ENCODE results near the gene SEMA6D.

SEMA6D gene

DNA sequence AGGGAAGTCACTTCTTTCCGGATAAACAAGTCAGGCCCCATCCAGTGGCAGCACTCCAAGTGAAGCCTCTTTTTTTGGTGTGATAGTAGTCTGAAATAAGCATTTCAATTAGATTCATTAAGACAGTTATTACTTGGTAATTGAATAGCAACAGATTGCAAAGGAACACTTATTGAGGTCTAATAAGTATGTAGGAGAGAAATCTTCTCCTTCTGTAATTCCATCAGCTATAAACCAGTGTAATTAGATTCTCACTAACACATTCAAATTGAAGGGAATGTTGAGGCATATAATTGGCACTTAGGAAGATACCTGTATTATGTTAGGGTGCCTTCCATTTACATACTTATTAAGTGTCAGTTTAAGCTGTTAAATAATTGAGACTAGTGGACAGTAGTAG is 73.9 kb downstream of the SEMA6D start:
- no peaks in the 10 kb centered on the region for H3K27me3 ChIP-seq (ENCODE audit: low read depth, low read length)
- no peak overlapping the region for H3K27ac ChIP-seq (ENCODE audit: low read length)
- no peaks in the 10 kb centered on the region for H3K9me3 ChIP-seq (ENCODE audit: control insufficient read depth in 1 of 2, low read length in 2 of 2)
- H3K36me3 ChIP-seq (ENCODE audit: control insufficient read depth in 1 of 2, insufficient read depth in 2 of 2, low read length in 2 of 2) = no peaks in the 10 kb centered on the region
- no peaks in the 10 kb centered on the region for H3K4me1 ChIP-seq (ENCODE audit: control insufficient read depth in 1 of 2, insufficient read depth in 2 of 2, low read length in 2 of 2)
- H3K4me3 ChIP-seq (ENCODE audit: low read depth in 1 of 2, low read length in 2 of 2) = no peak overlapping the region

DNA sequence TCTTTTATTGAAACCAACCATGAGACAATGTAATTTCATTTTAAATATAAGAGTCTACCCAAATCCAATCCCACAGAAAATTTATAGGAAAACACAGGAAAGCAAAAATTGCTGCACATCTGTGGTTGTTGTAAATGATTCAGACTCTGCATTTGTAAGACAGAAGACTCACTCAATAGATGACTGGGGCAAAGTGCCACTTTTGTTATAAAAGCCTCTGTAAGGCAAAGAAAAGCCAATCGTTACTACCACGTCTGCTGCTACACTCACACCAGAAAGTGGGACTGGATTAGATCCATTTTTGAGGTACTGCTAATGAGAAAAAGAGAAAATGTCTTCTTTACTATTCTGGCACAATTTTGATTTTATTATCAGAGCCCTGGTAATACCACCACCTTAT is 74.9 kb downstream of the SEMA6D start:
- Histone ChIP-seq H3K27ac (ENCODE audit: low read length) (no peak overlapping the region), H3K4me3 (ENCODE audit: low read depth in 1 of 2, low read length in 2 of 2) (no peak overlapping the region)

GRCh38 chr15:47794252-47794914 is 77.1 kb downstream of the SEMA6D start:
- no peaks in the 10 kb centered on the region for H3K36me3 ChIP-seq (ENCODE audit: control insufficient read depth in 1 of 2, insufficient read depth in 2 of 2, low read length in 2 of 2)
- H3K27me3 ChIP-seq (ENCODE audit: low read depth, low read length) = no peaks in the 10 kb centered on the region
- H3K4me1 ChIP-seq (ENCODE audit: control insufficient read depth in 1 of 2, insufficient read depth in 2 of 2, low read length in 2 of 2) = no peaks in the 10 kb centered on the region
- no peak overlapping the region for H3K4me3 ChIP-seq (ENCODE audit: low read depth in 1 of 2, low read length in 2 of 2)
- no peak overlapping the region for H3K27ac ChIP-seq (ENCODE audit: low read length)
- H3K9me3 ChIP-seq (ENCODE audit: control insufficient read depth in 1 of 2, low read length in 2 of 2) = no peaks in the 10 kb centered on the region

More for the DNA sequence above, 74.9 kb downstream of the SEMA6D start:
- no peaks in the 10 kb centered on the region for H3K27me3 ChIP-seq (ENCODE audit: low read depth, low read length)
- no peaks in the 10 kb centered on the region for H3K9me3 ChIP-seq (ENCODE audit: control insufficient read depth in 1 of 2, low read length in 2 of 2)
- no peaks in the 10 kb centered on the region for H3K36me3 ChIP-seq (ENCODE audit: control insufficient read depth in 1 of 2, insufficient read depth in 2 of 2, low read length in 2 of 2)
- no peaks in the 10 kb centered on the region for H3K4me1 ChIP-seq (ENCODE audit: control insufficient read depth in 1 of 2, insufficient read depth in 2 of 2, low read length in 2 of 2)

DNA sequence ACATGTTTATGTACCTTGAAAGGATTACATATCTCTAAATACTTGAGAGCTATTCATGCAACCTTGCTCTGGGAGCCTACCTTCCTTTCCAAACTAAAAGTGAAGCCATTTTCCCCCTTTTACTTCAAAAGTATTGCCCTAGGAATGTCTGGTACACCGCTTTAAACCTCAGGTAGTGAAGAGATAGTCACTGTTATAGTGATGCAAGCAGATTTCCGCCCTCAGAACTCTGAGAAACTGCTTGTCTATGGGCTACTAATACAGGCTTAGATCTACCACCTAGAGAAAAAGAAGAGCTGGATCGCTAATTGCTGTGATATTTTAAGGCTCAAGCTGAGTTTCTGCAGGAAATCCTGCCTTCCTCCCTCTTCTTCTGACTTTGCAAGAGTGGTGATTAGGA is 78.6 kb downstream of the SEMA6D start:
- H3K9me3 ChIP-seq (ENCODE audit: control insufficient read depth in 1 of 2, low read length in 2 of 2) = no peaks in the 10 kb centered on the region
- no peaks in the 10 kb centered on the region for H3K27me3 ChIP-seq (ENCODE audit: low read depth, low read length)
- H3K4me1 ChIP-seq (ENCODE audit: control insufficient read depth in 1 of 2, insufficient read depth in 2 of 2, low read length in 2 of 2) = no peaks in the 10 kb centered on the region
- H3K4me3 ChIP-seq (ENCODE audit: low read depth in 1 of 2, low read length in 2 of 2) = no peak overlapping the region
- H3K27ac ChIP-seq (ENCODE audit: low read length) = no peak overlapping the region
- H3K36me3 ChIP-seq (ENCODE audit: control insufficient read depth in 1 of 2, insufficient read depth in 2 of 2, low read length in 2 of 2) = no peaks in the 10 kb centered on the region

- Histone ChIP-seq H3K4me3 (ENCODE audit: low read depth in 1 of 2, low read length in 2 of 2) (no peak overlapping the region), H3K4me1 (ENCODE audit: control insufficient read depth in 1 of 2, insufficient read depth in 2 of 2, low read length in 2 of 2) (no peaks in the 10 kb centered on the region), H3K27me3 (ENCODE audit: low read depth, low read length) (no peaks in the 10 kb centered on the region), H3K36me3 (ENCODE audit: control insufficient read depth in 1 of 2, insufficient read depth in 2 of 2, low read length in 2 of 2) (no peaks in the 10 kb centered on the region), H3K27ac (ENCODE audit: low read length) (no peak overlapping the region), H3K9me3 (ENCODE audit: control insufficient read depth in 1 of 2, low read length in 2 of 2) (no peaks in the 10 kb centered on the region)
These were observed 79.0 kb downstream of the SEMA6D start for GRCh38 chr15:47796339-47796738.

DNA sequence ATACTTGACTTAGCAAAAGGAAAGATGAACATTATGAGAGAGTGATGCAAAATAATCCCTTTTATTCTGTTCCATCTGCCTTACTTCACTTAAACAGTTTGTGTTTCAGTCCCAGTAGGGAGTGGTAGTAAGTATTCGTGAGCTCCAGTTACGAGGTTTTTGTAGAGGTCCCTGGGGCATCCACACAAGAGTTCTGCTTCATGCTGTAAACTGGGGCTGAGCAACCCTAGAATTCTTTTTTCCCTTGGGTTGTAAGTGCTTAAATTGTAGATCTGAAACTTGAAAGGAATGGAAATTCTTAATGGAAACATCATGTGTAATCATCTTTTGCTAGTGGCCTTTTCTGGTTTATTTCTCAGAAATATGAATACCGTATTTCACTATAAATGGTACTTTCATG is 79.5 kb downstream of the SEMA6D start:
- Histone ChIP-seq H3K4me3 (ENCODE audit: low read depth in 1 of 2, low read length in 2 of 2) (no peak overlapping the region), H3K4me1 (ENCODE audit: control insufficient read depth in 1 of 2, insufficient read depth in 2 of 2, low read length in 2 of 2) (no peaks in the 10 kb centered on the region), H3K9me3 (ENCODE audit: control insufficient read depth in 1 of 2, low read length in 2 of 2) (no peaks in the 10 kb centered on the region), H3K36me3 (ENCODE audit: control insufficient read depth in 1 of 2, insufficient read depth in 2 of 2, low read length in 2 of 2) (no peaks in the 10 kb centered on the region), H3K27ac (ENCODE audit: low read length) (no peak overlapping the region), H3K27me3 (ENCODE audit: low read depth, low read length) (no peaks in the 10 kb centered on the region)

DNA sequence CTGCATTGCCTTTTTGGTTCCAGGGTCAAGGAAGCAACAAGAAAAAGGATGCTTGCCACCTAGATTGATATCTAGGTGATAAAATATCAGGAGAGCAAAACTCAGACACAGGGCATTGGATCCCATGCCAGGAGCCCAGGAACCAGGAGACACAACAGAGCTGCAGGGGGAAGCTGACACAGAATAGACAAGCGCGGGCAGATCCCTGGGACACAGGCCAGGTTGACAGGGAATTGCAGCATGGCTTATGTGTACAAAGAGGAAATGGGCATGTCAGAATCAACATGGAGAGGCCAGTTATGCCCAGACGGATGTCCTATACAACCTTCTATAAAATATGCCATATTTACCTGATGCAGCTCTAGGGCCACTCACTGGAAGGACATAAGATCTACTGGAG is 84.2 kb downstream of the SEMA6D start:
- Histone ChIP-seq H3K4me1 (ENCODE audit: control insufficient read depth in 1 of 2, insufficient read depth in 2 of 2, low read length in 2 of 2) (no peaks in the 10 kb centered on the region), H3K27ac (ENCODE audit: low read length) (no peak overlapping the region), H3K4me3 (ENCODE audit: low read depth in 1 of 2, low read length in 2 of 2) (no peak overlapping the region), H3K36me3 (ENCODE audit: control insufficient read depth in 1 of 2, insufficient read depth in 2 of 2, low read length in 2 of 2) (no peaks in the 10 kb centered on the region), H3K9me3 (ENCODE audit: control insufficient read depth in 1 of 2, low read length in 2 of 2) (no peaks in the 10 kb centered on the region), H3K27me3 (ENCODE audit: low read depth, low read length) (no peaks in the 10 kb centered on the region)

DNA sequence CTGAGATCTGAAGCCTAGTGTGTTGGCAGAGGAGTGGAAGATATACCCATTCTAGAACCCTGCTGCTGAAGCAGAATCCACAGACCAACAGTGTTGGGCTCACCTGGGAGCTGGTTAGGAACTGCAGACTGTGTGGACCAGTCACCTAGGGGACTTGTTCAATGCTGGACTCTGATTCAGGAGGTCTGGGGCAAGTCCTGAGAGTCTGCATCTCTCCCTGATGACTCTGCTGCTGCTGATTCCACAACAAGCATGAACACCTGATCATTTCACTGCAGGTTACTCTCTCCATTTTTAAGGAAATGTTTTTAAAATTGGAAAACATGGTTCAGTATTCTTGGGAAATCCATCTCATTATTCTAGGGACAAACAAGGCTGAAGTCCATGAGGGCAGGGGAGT is 84.9 kb downstream of the SEMA6D start:
- no peaks in the 10 kb centered on the region for H3K36me3 ChIP-seq (ENCODE audit: control insufficient read depth in 1 of 2, insufficient read depth in 2 of 2, low read length in 2 of 2)
- H3K27ac ChIP-seq (ENCODE audit: low read length) = no peak overlapping the region
- H3K4me1 ChIP-seq (ENCODE audit: control insufficient read depth in 1 of 2, insufficient read depth in 2 of 2, low read length in 2 of 2) = no peaks in the 10 kb centered on the region
- H3K4me3 ChIP-seq (ENCODE audit: low read depth in 1 of 2, low read length in 2 of 2) = no peak overlapping the region
- no peaks in the 10 kb centered on the region for H3K9me3 ChIP-seq (ENCODE audit: control insufficient read depth in 1 of 2, low read length in 2 of 2)
- H3K27me3 ChIP-seq (ENCODE audit: low read depth, low read length) = no peaks in the 10 kb centered on the region

GRCh38 chr15:47803767-47804166 is 86.5 kb downstream of the SEMA6D start:
- Histone ChIP-seq H3K4me3 (ENCODE audit: low read depth in 1 of 2, low read length in 2 of 2) (no peak overlapping the region), H3K36me3 (ENCODE audit: control insufficient read depth in 1 of 2, insufficient read depth in 2 of 2, low read length in 2 of 2) (no peaks in the 10 kb centered on the region), H3K4me1 (ENCODE audit: control insufficient read depth in 1 of 2, insufficient read depth in 2 of 2, low read length in 2 of 2) (no peaks in the 10 kb centered on the region), H3K9me3 (ENCODE audit: control insufficient read depth in 1 of 2, low read length in 2 of 2) (no peaks in the 10 kb centered on the region), H3K27ac (ENCODE audit: low read length) (no peak overlapping the region), H3K27me3 (ENCODE audit: low read depth, low read length) (no peaks in the 10 kb centered on the region)

DNA sequence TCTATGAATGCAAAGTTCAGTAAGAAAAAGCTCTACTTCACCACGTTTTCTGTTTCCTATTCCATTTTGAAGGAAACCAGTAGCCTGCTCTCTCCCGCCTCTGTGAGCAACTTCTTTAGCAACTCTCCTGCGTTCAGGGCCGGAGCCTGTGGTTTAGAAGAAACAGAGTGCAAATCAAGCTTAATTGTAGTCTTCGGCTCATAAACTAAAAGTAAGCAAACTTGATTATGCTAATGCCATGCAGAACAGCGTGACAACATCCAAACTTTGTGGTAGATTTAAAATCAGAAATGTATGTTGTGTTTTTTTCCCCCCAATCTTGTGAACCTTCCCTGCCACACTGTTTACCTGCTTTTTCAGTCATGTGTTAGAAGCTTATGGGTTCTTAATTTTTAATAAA is 87.4 kb downstream of the SEMA6D start:
- no peak overlapping the region for H3K27ac ChIP-seq (ENCODE audit: low read length)
- H3K36me3 ChIP-seq (ENCODE audit: control insufficient read depth in 1 of 2, insufficient read depth in 2 of 2, low read length in 2 of 2) = no peaks in the 10 kb centered on the region
- no peaks in the 10 kb centered on the region for H3K9me3 ChIP-seq (ENCODE audit: control insufficient read depth in 1 of 2, low read length in 2 of 2)
- no peaks in the 10 kb centered on the region for H3K4me1 ChIP-seq (ENCODE audit: control insufficient read depth in 1 of 2, insufficient read depth in 2 of 2, low read length in 2 of 2)
- H3K27me3 ChIP-seq (ENCODE audit: low read depth, low read length) = no peaks in the 10 kb centered on the region
- no peak overlapping the region for H3K4me3 ChIP-seq (ENCODE audit: low read depth in 1 of 2, low read length in 2 of 2)

GRCh38 chr15:47806008-47806407 is 88.7 kb downstream of the SEMA6D start:
- Histone ChIP-seq H3K27ac (ENCODE audit: low read length) (no peak overlapping the region), H3K4me1 (ENCODE audit: control insufficient read depth in 1 of 2, insufficient read depth in 2 of 2, low read length in 2 of 2) (no peaks in the 10 kb centered on the region), H3K36me3 (ENCODE audit: control insufficient read depth in 1 of 2, insufficient read depth in 2 of 2, low read length in 2 of 2) (no peaks in the 10 kb centered on the region), H3K9me3 (ENCODE audit: control insufficient read depth in 1 of 2, low read length in 2 of 2) (no peaks in the 10 kb centered on the region), H3K27me3 (ENCODE audit: low read depth, low read length) (no peaks in the 10 kb centered on the region), H3K4me3 (ENCODE audit: low read depth in 1 of 2, low read length in 2 of 2) (no peak overlapping the region)

DNA sequence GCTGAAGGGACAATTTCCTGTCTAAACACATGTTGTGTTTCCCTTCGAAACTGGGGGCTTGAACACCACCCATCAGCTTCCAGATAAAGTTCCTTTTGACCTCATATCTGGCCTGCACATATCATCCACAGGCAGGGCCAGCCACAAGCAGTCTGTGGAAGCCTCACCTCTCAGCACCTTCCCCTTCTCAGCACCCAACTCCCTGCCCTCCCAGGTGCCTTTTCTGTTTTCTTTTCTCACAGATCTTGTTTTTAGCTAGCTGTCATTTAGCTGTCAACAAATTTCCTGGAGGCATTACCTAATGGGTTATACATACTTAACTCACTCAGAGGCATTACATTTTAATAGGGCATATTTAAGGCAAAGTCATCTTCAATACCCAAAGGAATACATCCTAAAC is 93.9 kb downstream of the SEMA6D start:
- Histone ChIP-seq H3K4me1 (ENCODE audit: control insufficient read depth in 1 of 2, insufficient read depth in 2 of 2, low read length in 2 of 2) (no peaks in the 10 kb centered on the region), H3K27me3 (ENCODE audit: low read depth, low read length) (no peaks in the 10 kb centered on the region), H3K9me3 (ENCODE audit: control insufficient read depth in 1 of 2, low read length in 2 of 2) (no peaks in the 10 kb centered on the region), H3K27ac (ENCODE audit: low read length) (no peak overlapping the region), H3K36me3 (ENCODE audit: control insufficient read depth in 1 of 2, insufficient read depth in 2 of 2, low read length in 2 of 2) (no peaks in the 10 kb centered on the region), H3K4me3 (ENCODE audit: low read depth in 1 of 2, low read length in 2 of 2) (no peak overlapping the region)

Data from muscle layer of duodenum (tissue), 2 donors.